Naive B cell (primary cell): Measurements from ENCODE around the gene PRAME. TPM values are rescaled to one million over a fixed set of nuclear protein-coding genes. Genes with fewer than 3 reads are reported as not detected.

Experiments used
- ATAC-seq, 2 donors: fragments of 150-1000 bp; cut with Tn5 transposase; 2 replicates each; pipeline ENCODE4 v1.10.0; 2021; ENCODE audit warnings: low read depth in 2 of 2, mild to moderate bottlenecking in 2 of 2, moderate library complexity in 2 of 2
- DNase-seq: peaks from one replicate; pipeline ENCODE4 v3.0.0; 2022
- H3K27ac Mint-ChIP-seq, 6 donors: one replicate each; pipeline ENCODE4 v1.8.0; 2020 to 2022; ENCODE audit warnings: mild to moderate bottlenecking in 6 of 6, mixed read lengths in 6 of 6, moderate library complexity in 5 of 6, inconsistent platforms in 2 of 6
- H3K27me3 Mint-ChIP-seq, 3 donors: one replicate each; pipeline ENCODE4 v1.8.0; 2021 to 2022; ENCODE audit warnings: mixed read lengths in 3 of 3, mild to moderate bottlenecking in 1 of 3
- H3K36me3 Mint-ChIP-seq, 2 donors: one replicate each; pipeline ENCODE4 v1.8.0; 2020 to 2022; ENCODE audit warnings: mixed read lengths in 2 of 2, inconsistent platforms in 1 of 2, mild to moderate bottlenecking in 1 of 2
- H3K4me1 Mint-ChIP-seq, 3 donors: one replicate each; pipeline ENCODE4 v1.8.0; 2020 to 2022; ENCODE audit warnings: mixed read lengths in 3 of 3, inconsistent platforms in 1 of 3, mild to moderate bottlenecking in 1 of 3, moderate library complexity in 1 of 3
- H3K4me3 Mint-ChIP-seq, 8 donors: one replicate each; pipeline ENCODE4 v1.8.0; 2020 to 2022; ENCODE audit warnings: mild to moderate bottlenecking in 8 of 8, mixed read lengths in 8 of 8, moderate library complexity in 8 of 8, inconsistent platforms in 2 of 8
- H3K9me3 Mint-ChIP-seq, 7 donors: one replicate each; pipeline ENCODE4 v1.8.0; 2020 to 2022; ENCODE audit warnings: mixed read lengths in 7 of 7, mild to moderate bottlenecking in 5 of 7, inconsistent platforms in 2 of 7, moderate library complexity in 1 of 7
- polyA plus RNA-seq, 6 donors: library from polyadenylated mRNA; unstranded; fragments of 300-500 nt; fragmentation: Illumina TruSeq; gene quantifications; one replicate each; pipeline ENCODE4 v1.2.3, GENCODE V29; 2021; ENCODE audit warnings: low read depth in 6 of 6

Gene PRAME
- polyA plus RNA-seq, 6 donors from 2014 or later, result not detected

GRCh38 chr22:22574361-22574760 lies 15.3 kb upstream of the PRAME start:
- no peak overlapping the region for H3K4me3 Mint-ChIP-seq

GRCh38 chr22:22573047-22573889 lies 14.2 kb upstream of the PRAME start:
- Mint-ChIP-seq H3K27ac (no peak overlapping the region), H3K4me3 (no peak overlapping the region), H3K36me3 (no peaks in the 10 kb centered on the region), H3K9me3 (peaks cover 0 to 4% (median 0%) of the 10 kb centered on the region in 7 donors), H3K4me1 (peaks cover 0 to 4% (median 0%) of the 10 kb centered on the region in 3 donors), H3K27me3 (peaks cover 21 to 24% (median 24%) of the 10 kb centered on the region in 3 donors)
- ATAC-seq, result no peak
- no peak for DNase-seq

More at GRCh38 chr22:22574361-22574760, 15.3 kb upstream of the PRAME start:
- H3K36me3 Mint-ChIP-seq, result no peaks in the 10 kb centered on the region
- no peak for ATAC-seq
- peak overlapping the region in 1 of 6 donors; percentile 3 for H3K27ac Mint-ChIP-seq
- H3K4me1 Mint-ChIP-seq, result peaks cover 3 to 12% (median 6%) of the 10 kb centered on the region in 3 donors
- peaks cover 0 to 4% (median 0%) of the 10 kb centered on the region in 7 donors for H3K9me3 Mint-ChIP-seq
- no peak for DNase-seq
- peaks cover 15 to 20% (median 15%) of the 10 kb centered on the region in 3 donors for H3K27me3 Mint-ChIP-seq

- peaks cover 21 to 24% (median 24%) of the 10 kb centered on the region in 3 donors for H3K27me3 Mint-ChIP-seq
- ATAC-seq (no peak), DNase-seq (no peak)
- H3K9me3 Mint-ChIP-seq, result peaks cover 0 to 4% (median 0%) of the 10 kb centered on the region in 7 donors
- H3K27ac Mint-ChIP-seq, result peak overlapping the region in 3 of 6 donors; percentile 50 to 55 (median 53)
- H3K4me1 Mint-ChIP-seq, result peaks cover 0 to 4% (median 0%) of the 10 kb centered on the region in 3 donors
- H3K4me3 Mint-ChIP-seq, result no peak overlapping the region
- no peaks in the 10 kb centered on the region for H3K36me3 Mint-ChIP-seq
These were observed 12.8 kb upstream of the PRAME start for GRCh38 chr22:22571862-22572261.

- H3K4me1 Mint-ChIP-seq, result peaks cover 0 to 4% (median 0%) of the 10 kb centered on the region in 3 donors
- H3K36me3 Mint-ChIP-seq, result no peaks in the 10 kb centered on the region
- peaks cover 0 to 4% (median 0%) of the 10 kb centered on the region in 7 donors for H3K9me3 Mint-ChIP-seq
- DNase-seq, result no peak
- H3K4me3 Mint-ChIP-seq, result no peak overlapping the region
- H3K27ac Mint-ChIP-seq, result peak overlapping the region in 3 of 6 donors; percentile 50 to 55 (median 53)
- no peak for ATAC-seq
- peaks cover 21 to 24% (median 24%) of the 10 kb centered on the region in 3 donors for H3K27me3 Mint-ChIP-seq
These were observed 12.4 kb upstream of the PRAME start for GRCh38 chr22:22571429-22571828.

- Mint-ChIP-seq H3K27me3 (peaks cover 24 to 26% (median 24%) of the 10 kb centered on the region in 3 donors), H3K9me3 (peaks cover 0 to under 1% (median 0%) of the 10 kb centered on the region in 7 donors), H3K4me1 (no peaks in the 10 kb centered on the region), H3K27ac (peak overlapping the region in 2 of 6 donors; percentile 36 to 55), H3K4me3 (no peak overlapping the region), H3K36me3 (peaks cover 0 to 4% of the 10 kb centered on the region in 2 donors)
- DNase-seq (no peak), ATAC-seq (no peak)
These were observed 10.2 kb upstream of the PRAME start for GRCh38 chr22:22569218-22569617.

- Mint-ChIP-seq H3K9me3 (no peaks in the 10 kb centered on the region), H3K27me3 (peaks cover 14 to 15% (median 14%) of the 10 kb centered on the region in 3 donors), H3K4me3 (no peak overlapping the region), H3K4me1 (no peaks in the 10 kb centered on the region), H3K36me3 (peaks cover 0 to 4% of the 10 kb centered on the region in 2 donors), H3K27ac (no peak overlapping the region)
- ATAC-seq (no peak), DNase-seq (no peak)
These were observed 6.9 kb upstream of the PRAME start for GRCh38 chr22:22565981-22566380.

- peak overlapping the region in 1 of 6 donors; percentile 59 for H3K27ac Mint-ChIP-seq
- no peak for DNase-seq
- ATAC-seq, result no peak
- no peaks in the 10 kb centered on the region for H3K36me3 Mint-ChIP-seq
- peaks cover 0 to 4% (median 0%) of the 10 kb centered on the region in 3 donors for H3K27me3 Mint-ChIP-seq
- peaks cover 5 to 17% (median 7%) of the 10 kb centered on the region in 3 donors for H3K4me1 Mint-ChIP-seq
- H3K9me3 Mint-ChIP-seq, result no peaks in the 10 kb centered on the region
- peak overlapping the region in 1 of 8 donors; percentile 70 for H3K4me3 Mint-ChIP-seq
These were observed 744 bp downstream of the PRAME start for GRCh38 chr22:22558071-22558971.

- Mint-ChIP-seq H3K9me3 (no peaks in the 10 kb centered on the region), H3K27me3 (peaks cover 0 to 4% (median 0%) of the 10 kb centered on the region in 3 donors), H3K4me3 (peak overlapping the region in 2 of 8 donors; percentile 51 to 72)
These were observed 1.8 kb downstream of the PRAME start for GRCh38 chr22:22556995-22557925.

GRCh38 chr22:22556578-22556977 lies 2.5 kb downstream of the PRAME start:
- Mint-ChIP-seq H3K4me3 (no peak overlapping the region), H3K9me3 (no peaks in the 10 kb centered on the region), H3K27ac (no peak overlapping the region), H3K27me3 (peaks cover 0 to 4% (median 0%) of the 10 kb centered on the region in 3 donors), H3K36me3 (no peaks in the 10 kb centered on the region), H3K4me1 (peaks cover 5 to 17% (median 7%) of the 10 kb centered on the region in 3 donors)
- no peak for DNase-seq
- no peak for ATAC-seq

More at GRCh38 chr22:22556995-22557925, 1.8 kb downstream of the PRAME start:
- H3K4me1 Mint-ChIP-seq, result peaks cover 5 to 17% (median 7%) of the 10 kb centered on the region in 3 donors
- no peaks in the 10 kb centered on the region for H3K36me3 Mint-ChIP-seq
- ATAC-seq (no peak), DNase-seq (no peak)
- peak overlapping the region in 3 of 6 donors; percentile 47 to 90 (median 64) for H3K27ac Mint-ChIP-seq

- Mint-ChIP-seq H3K27ac (no peak overlapping the region), H3K9me3 (no peaks in the 10 kb centered on the region), H3K4me1 (peaks cover 5 to 17% (median 7%) of the 10 kb centered on the region in 3 donors), H3K4me3 (peak overlapping the region in 1 of 8 donors; percentile 37), H3K27me3 (peaks cover 0 to 4% (median 0%) of the 10 kb centered on the region in 3 donors), H3K36me3 (no peaks in the 10 kb centered on the region)
- DNase-seq (no peak), ATAC-seq (no peak)
These were observed 3.5 kb downstream of the PRAME start for GRCh38 chr22:22555596-22555995.

- Mint-ChIP-seq H3K4me1 (peaks cover 5 to 14% (median 7%) of the 10 kb centered on the region in 3 donors), H3K27me3 (peaks cover 0 to 4% (median 0%) of the 10 kb centered on the region in 3 donors), H3K9me3 (no peaks in the 10 kb centered on the region), H3K27ac (no peak overlapping the region), H3K36me3 (no peaks in the 10 kb centered on the region), H3K4me3 (no peak overlapping the region)
- no peak for DNase-seq
- no peak for ATAC-seq
These were observed 4.3 kb downstream of the PRAME start for GRCh38 chr22:22554587-22555284.
